Measurements from ENCODE around the gene CEACAM3.

The CEACAM3 gene

GRCh38 chr19:41847351-41848105 lies 51.1 kb downstream of the CEACAM3 start:
- DNase-seq: no peak

- no peak for DNase-seq
Measured at GRCh38 chr19:41848666-41849065, 52.3 kb downstream of the CEACAM3 start.

GRCh38 chr19:41849067-41849466 lies 52.7 kb downstream of the CEACAM3 start:
- no peak for DNase-seq

GRCh38 chr19:41850381-41850780 lies 54.0 kb downstream of the CEACAM3 start:
- no peak for DNase-seq

- DNase-seq: no peak
Measured at GRCh38 chr19:41851456-41851855, 55.1 kb downstream of the CEACAM3 start.

- DNase-seq: no peak
Measured at GRCh38 chr19:41853344-41853743, 57.0 kb downstream of the CEACAM3 start.

- no peak for DNase-seq
Measured at GRCh38 chr19:41853768-41854167, 57.4 kb downstream of the CEACAM3 start.

GRCh38 chr19:41859213-41859617 lies 62.8 kb downstream of the CEACAM3 start:
- no peak for DNase-seq

GRCh38 chr19:41859618-41860418 lies 63.4 kb downstream of the CEACAM3 start, which contains the start of gene RPS19:
RPS19 (plus strand) TSS chr19:41860255; CDS start chr19:41860775, 520 bp downstream.
- peak; percentile 99 for DNase-seq

- no peak for DNase-seq
Measured at GRCh38 chr19:41860419-41861115, 64.2 kb downstream of the CEACAM3 start.

Data from hematopoietic multipotent progenitor cell treated with erythropoietin and hydrocortisone succinate and interleukin-3 and kit ligand, for 4 days (in vitro differentiated cells).